ENCODE measurements around the gene TMEM131L. TPM values are rescaled to one million over a fixed set of nuclear protein-coding genes. Genes with fewer than 3 reads are reported as not detected.

TMEM131L gene
- total and polyA plus RNA-seq, 12 donors = 2.7 to 33.6 (median 18.5) TPM

- peak overlapping the region in 1 of 10 donors; percentile 59 for H3K27ac ChIP-seq
- intact Hi-C loops (cut with DNase I) = loop anchor here in 2 of 10 donors (5.0 to 10.0 kb wide), 2 partner anchors 298 to 300 kb away; partner anchors contain the start of gene MND1 (in 1 of the 2)
- peaks cover 0 to 12% (median 4%) of the 10 kb centered on the region in 11 donors for H3K9me3 ChIP-seq
- peak in 1 of 9 donors; percentile 20 for TF ChIP-seq CTCF (IDR thresholded peaks at IDR 0.05)
- H3K27me3 ChIP-seq = no peaks in the 10 kb centered on the region
- peaks cover 0 to 38% (median 0%) of the 10 kb centered on the region in 9 donors for H3K4me1 ChIP-seq
- ATAC-seq (no peak), DNase-seq (no peak)
- no peaks in the 10 kb centered on the region for H3K36me3 ChIP-seq
- no peak overlapping the region for H3K4me3 ChIP-seq
- WGBS, 2 donors = 76 to 82% methylated on average over 1 of the region's 1 CpG
Observed at GRCh38 chr4:153645183-153645582, 179.0 kb downstream of the TMEM131L start.

- Histone ChIP-seq H3K4me1 (peaks cover 0 to 48% (median 0%) of the 10 kb centered on the region in 9 donors), H3K9me3 (peaks cover 0 to 12% (median 4%) of the 10 kb centered on the region in 11 donors), H3K36me3 (no peaks in the 10 kb centered on the region), H3K4me3 (no peak overlapping the region), H3K27ac (peak overlapping the region in 1 of 10 donors; percentile 59), H3K27me3 (no peaks in the 10 kb centered on the region)
- no peak for TF ChIP-seq CTCF (IDR thresholded peaks at IDR 0.05)
- DNase-seq (no peak), ATAC-seq (no peak)
- 85% methylated on average over 1 of the region's 1 CpG for WGBS, 2 donors
- intact Hi-C loops (cut with DNase I) = loop anchor here in 2 of 10 donors (5.0 to 10.0 kb wide), 2 partner anchors 299 to 301 kb away; partner anchors contain the start of gene MND1 (in 1 of the 2)
Observed at GRCh38 chr4:153646261-153646660, 180.1 kb downstream of the TMEM131L start.

GRCh38 chr4:153646978-153647377 lies 180.8 kb downstream of the TMEM131L start:
- WGBS, 2 donors = 100% methylated on average over 1 of the region's 1 CpG
- intact Hi-C loops (cut with DNase I) = loop anchor here in 2 of 10 donors (5.0 to 10.0 kb wide), 2 partner anchors 300 to 302 kb away; partner anchors contain the start of gene MND1 (in 1 of the 2)
- H3K27ac ChIP-seq = peak overlapping the region in 1 of 10 donors; percentile 9
- peaks cover 0 to 55% (median 4%) of the 10 kb centered on the region in 9 donors for H3K4me1 ChIP-seq
- TF ChIP-seq CTCF (IDR thresholded peaks at IDR 0.05) = no peak
- peaks cover 0 to 12% (median 4%) of the 10 kb centered on the region in 11 donors for H3K9me3 ChIP-seq
- DNase-seq (no peak), ATAC-seq (no peak)
- no peaks in the 10 kb centered on the region for H3K27me3 ChIP-seq
- no peak overlapping the region for H3K4me3 ChIP-seq
- H3K36me3 ChIP-seq = no peaks in the 10 kb centered on the region

GRCh38 chr4:153647975-153648374 lies 181.8 kb downstream of the TMEM131L start:
- H3K27ac ChIP-seq = peak overlapping the region in 1 of 10 donors; percentile 11
- intact Hi-C loops (cut with DNase I) = loop anchor here in 2 of 10 donors (5.0 to 10.0 kb wide), 2 partner anchors 301 to 303 kb away; partner anchors contain the start of gene MND1 (in 1 of the 2)
- no peaks in the 10 kb centered on the region for H3K27me3 ChIP-seq
- no peak for TF ChIP-seq CTCF (IDR thresholded peaks at IDR 0.05)
- no peak for ATAC-seq
- no peak overlapping the region for H3K4me3 ChIP-seq
- no peak for DNase-seq
- H3K4me1 ChIP-seq = peaks cover 0 to 63% (median 4%) of the 10 kb centered on the region in 9 donors
- peaks cover 0 to 12% (median 4%) of the 10 kb centered on the region in 11 donors for H3K9me3 ChIP-seq
- H3K36me3 ChIP-seq = no peaks in the 10 kb centered on the region
- WGBS, 2 donors = 63 to 68% methylated on average over 4 of the region's 4 CpGs
